ENCODE data around the gene GPR39. TPM values are rescaled to one million over a fixed set of nuclear protein-coding genes. Genes with fewer than 3 reads are reported as not detected.

The GPR39 gene
- total RNA-seq, 1 donor from 2014 or later: 1.0 TPM

DNA sequence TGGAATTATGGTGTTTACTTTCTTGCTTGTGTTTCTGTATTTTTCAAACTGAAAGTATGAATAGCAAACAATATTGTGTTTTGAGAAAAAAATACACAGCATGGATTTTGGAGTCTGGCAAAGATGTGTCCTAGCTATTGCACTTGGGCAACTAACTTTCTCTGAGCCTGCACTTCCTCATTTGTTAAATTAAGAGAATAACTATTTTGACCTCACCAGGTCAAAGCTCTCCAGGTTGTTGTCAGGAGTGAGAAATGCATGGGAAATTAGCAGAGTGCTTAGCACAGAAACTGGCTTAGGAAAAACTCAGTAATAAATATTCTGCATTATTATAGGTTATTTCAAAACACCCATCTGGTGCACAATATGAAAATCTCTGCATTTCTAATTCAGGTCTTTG is 225.2 kb downstream of the GPR39 start:
- H3K9me3 Mint-ChIP-seq (ENCODE audit: unreplicated experiment): no peaks in the 10 kb centered on the region
- H3K4me3 Mint-ChIP-seq (ENCODE audit: unreplicated experiment): no peak overlapping the region
- TF ChIP-seq, protein P1, sequence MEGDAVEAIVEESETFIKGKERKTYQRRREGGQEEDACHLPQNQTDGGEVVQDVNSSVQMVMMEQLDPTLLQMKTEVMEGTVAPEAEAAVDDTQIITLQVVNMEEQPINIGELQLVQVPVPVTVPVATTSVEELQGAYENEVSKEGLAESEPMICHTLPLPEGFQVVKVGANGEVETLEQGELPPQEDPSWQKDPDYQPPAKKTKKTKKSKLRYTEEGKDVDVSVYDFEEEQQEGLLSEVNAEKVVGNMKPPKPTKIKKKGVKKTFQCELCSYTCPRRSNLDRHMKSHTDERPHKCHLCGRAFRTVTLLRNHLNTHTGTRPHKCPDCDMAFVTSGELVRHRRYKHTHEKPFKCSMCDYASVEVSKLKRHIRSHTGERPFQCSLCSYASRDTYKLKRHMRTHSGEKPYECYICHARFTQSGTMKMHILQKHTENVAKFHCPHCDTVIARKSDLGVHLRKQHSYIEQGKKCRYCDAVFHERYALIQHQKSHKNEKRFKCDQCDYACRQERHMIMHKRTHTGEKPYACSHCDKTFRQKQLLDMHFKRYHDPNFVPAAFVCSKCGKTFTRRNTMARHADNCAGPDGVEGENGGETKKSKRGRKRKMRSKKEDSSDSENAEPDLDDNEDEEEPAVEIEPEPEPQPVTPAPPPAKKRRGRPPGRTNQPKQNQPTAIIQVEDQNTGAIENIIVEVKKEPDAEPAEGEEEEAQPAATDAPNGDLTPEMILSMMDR (IDR thresholded peaks at IDR 0.05; ENCODE audit: partially characterized antibody, unreplicated experiment): no peak
- peaks cover 7% of the 10 kb centered on the region for H3K4me1 Mint-ChIP-seq (ENCODE audit: low read depth, unreplicated experiment)
- H3K27me3 Mint-ChIP-seq (ENCODE audit: unreplicated experiment): no peaks in the 10 kb centered on the region
- no peak for DNase-seq
- H3K36me3 Mint-ChIP-seq (ENCODE audit: unreplicated experiment): no peaks in the 10 kb centered on the region
- H3K27ac Mint-ChIP-seq (ENCODE audit: unreplicated experiment): no peak overlapping the region

DNA sequence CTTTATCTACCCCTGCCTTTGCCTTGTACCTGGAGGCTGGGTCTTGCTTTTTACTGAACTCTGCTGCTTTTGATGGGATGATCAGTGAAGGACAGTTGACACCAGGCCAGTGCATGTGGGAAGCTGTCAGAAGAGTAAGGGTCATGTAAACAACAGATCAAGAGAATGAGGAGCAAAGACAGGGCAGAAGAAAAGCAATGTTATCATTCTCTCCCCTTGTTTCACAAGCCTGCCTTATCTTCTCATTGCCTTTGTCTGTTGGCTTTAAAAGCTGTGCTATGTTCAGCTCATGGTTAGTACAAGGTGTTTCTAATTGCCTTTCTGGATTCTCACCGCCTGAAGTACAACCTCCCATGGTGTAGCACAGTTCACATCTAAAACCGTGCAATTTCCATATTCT is 225.8 kb downstream of the GPR39 start:
- H3K4me1 Mint-ChIP-seq (ENCODE audit: low read depth, unreplicated experiment): peaks cover 7% of the 10 kb centered on the region
- DNase-seq: no peak
- H3K9me3 Mint-ChIP-seq (ENCODE audit: unreplicated experiment): no peaks in the 10 kb centered on the region
- TF ChIP-seq, protein P1 (IDR thresholded peaks at IDR 0.05; ENCODE audit: partially characterized antibody, unreplicated experiment): no peak
- H3K36me3 Mint-ChIP-seq (ENCODE audit: unreplicated experiment): no peaks in the 10 kb centered on the region
- no peak overlapping the region for H3K4me3 Mint-ChIP-seq (ENCODE audit: unreplicated experiment)
- no peaks in the 10 kb centered on the region for H3K27me3 Mint-ChIP-seq (ENCODE audit: unreplicated experiment)
- H3K27ac Mint-ChIP-seq (ENCODE audit: unreplicated experiment): no peak overlapping the region

DNA sequence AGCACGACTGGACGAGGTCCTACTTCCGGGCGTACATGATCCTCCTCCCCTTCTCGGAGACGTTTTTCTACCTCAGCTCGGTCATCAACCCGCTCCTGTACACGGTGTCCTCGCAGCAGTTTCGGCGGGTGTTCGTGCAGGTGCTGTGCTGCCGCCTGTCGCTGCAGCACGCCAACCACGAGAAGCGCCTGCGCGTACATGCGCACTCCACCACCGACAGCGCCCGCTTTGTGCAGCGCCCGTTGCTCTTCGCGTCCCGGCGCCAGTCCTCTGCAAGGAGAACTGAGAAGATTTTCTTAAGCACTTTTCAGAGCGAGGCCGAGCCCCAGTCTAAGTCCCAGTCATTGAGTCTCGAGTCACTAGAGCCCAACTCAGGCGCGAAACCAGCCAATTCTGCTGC is 228.6 kb downstream of the GPR39 start:
- TF ChIP-seq, protein P1 (IDR thresholded peaks at IDR 0.05; ENCODE audit: partially characterized antibody, unreplicated experiment): no peak
- Mint-ChIP-seq H3K4me3 (ENCODE audit: unreplicated experiment) (no peak overlapping the region), H3K4me1 (ENCODE audit: low read depth, unreplicated experiment) (peaks cover 5% of the 10 kb centered on the region), H3K36me3 (ENCODE audit: unreplicated experiment) (no peaks in the 10 kb centered on the region), H3K27ac (ENCODE audit: unreplicated experiment) (no peak overlapping the region), H3K9me3 (ENCODE audit: unreplicated experiment) (no peaks in the 10 kb centered on the region), H3K27me3 (ENCODE audit: unreplicated experiment) (no peaks in the 10 kb centered on the region)
- no peak for DNase-seq

DNA sequence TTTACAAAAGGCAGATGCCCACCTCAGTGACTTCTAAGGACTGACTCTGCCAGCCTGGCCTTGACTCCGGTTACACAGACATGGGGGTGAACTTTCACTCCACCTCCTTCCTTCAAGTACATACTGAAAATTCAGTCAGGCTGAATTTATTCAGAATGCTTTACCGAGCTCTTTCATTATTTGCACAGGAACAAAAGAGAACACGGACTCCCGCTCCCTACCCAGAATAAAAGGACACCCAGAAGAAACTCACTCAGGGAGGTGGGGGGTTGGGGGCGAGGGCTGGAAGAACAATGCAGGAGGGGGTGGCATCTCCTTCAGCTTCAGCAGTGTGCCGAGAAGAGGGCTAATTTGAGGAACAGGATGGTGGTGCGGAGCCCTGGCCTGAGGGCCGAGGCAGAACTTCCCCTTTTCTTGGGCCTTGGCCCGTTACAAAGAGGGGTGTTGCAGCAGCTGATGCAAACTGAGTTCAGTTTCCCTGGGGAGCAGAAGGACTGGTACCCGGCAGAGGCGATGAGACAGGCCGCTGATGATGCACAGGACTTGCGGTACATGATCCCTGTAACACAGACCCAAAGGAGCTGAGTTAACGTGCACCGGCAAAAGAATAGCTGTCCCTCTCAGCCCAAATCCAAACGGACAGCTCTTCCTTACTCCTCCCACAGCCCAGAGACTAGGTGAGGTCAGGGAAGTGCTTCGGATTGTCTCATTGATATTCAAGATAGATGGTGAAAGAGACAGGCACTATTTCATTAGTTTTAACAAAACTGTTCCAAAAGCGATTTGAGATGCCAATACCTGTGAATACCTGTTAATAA is 229.3 kb downstream of the GPR39 start:
- Mint-ChIP-seq H3K27ac (ENCODE audit: unreplicated experiment) (no peak overlapping the region), H3K9me3 (ENCODE audit: unreplicated experiment) (no peaks in the 10 kb centered on the region), H3K4me3 (ENCODE audit: unreplicated experiment) (no peak overlapping the region), H3K4me1 (ENCODE audit: low read depth, unreplicated experiment) (peaks cover 5% of the 10 kb centered on the region), H3K36me3 (ENCODE audit: unreplicated experiment) (no peaks in the 10 kb centered on the region), H3K27me3 (ENCODE audit: unreplicated experiment) (no peaks in the 10 kb centered on the region)
- DNase-seq: no peak
- TF ChIP-seq, protein P1 (IDR thresholded peaks at IDR 0.05; ENCODE audit: partially characterized antibody, unreplicated experiment): no peak

DNA sequence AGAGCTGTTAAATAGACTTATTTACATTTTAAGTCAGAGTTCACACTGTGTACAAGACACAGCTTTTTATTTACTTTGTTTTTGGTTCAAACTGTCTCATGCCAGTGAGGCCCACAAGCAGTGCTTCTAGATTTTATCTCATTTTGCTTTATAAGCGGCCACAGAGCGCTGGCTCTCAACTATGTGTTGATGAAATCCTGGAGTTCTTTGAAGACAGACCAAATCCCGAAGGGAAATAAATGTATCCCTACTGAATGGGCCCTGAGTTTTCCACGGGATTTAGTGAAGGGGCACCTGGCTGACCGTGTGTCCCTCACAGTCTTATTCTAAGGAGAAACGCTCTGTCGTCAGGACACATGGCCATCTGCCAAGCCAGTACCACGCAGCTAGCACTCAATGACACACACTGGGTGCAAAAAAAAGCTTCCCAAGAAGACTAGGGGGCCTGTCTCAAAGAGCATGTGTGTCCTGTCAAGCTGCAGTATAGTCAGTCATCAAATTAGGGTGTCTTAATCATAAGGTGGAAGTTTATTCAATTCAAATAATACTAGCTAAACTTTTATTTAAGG is 230.0 kb downstream of the GPR39 start:
- H3K36me3 Mint-ChIP-seq (ENCODE audit: unreplicated experiment): no peaks in the 10 kb centered on the region
- H3K27me3 Mint-ChIP-seq (ENCODE audit: unreplicated experiment): no peaks in the 10 kb centered on the region
- H3K27ac Mint-ChIP-seq (ENCODE audit: unreplicated experiment): no peak overlapping the region
- no peak overlapping the region for H3K4me3 Mint-ChIP-seq (ENCODE audit: unreplicated experiment)
- no peak for DNase-seq
- H3K4me1 Mint-ChIP-seq (ENCODE audit: low read depth, unreplicated experiment): peaks cover 5% of the 10 kb centered on the region
- no peaks in the 10 kb centered on the region for H3K9me3 Mint-ChIP-seq (ENCODE audit: unreplicated experiment)
- TF ChIP-seq, protein P1 (IDR thresholded peaks at IDR 0.05; ENCODE audit: partially characterized antibody, unreplicated experiment): no peak
